ENCODE measurements around the gene CDH4.

- TF ChIP-seq EP300 (IDR thresholded peaks at IDR 0.05) (no peak), CTCF (IDR thresholded peaks at IDR 0.05) (no peak)
Measured at GRCh38 chr20:61492065-61492464, 240.0 kb downstream of the CDH4 start.

All from ovary (tissue), 3 donors.